WTC11 (cell line): ENCODE results near the gene COPZ1. TPM values are rescaled to one million over a fixed set of nuclear protein-coding genes. Genes with fewer than 3 reads are reported as not detected.

ENCODE experiments used
- ATAC-seq: fragments of 200-7000 bp; cut with Tn5 transposase; 2 replicates; pipeline ENCODE4 v1.10.0; 2021; ENCODE audit warnings: mild to moderate bottlenecking, moderate library complexity
- CTCF ChIA-PET: fragments of 300-600 bp; sonication (Branson Sonifier 250); formaldehyde crosslinking; loops from one replicate; lab custom pipeline; 2021; ENCODE audit warnings: antibody characterized with exemption; lab: Charles Lee
- POLR2A ChIA-PET: fragments of 350-600 bp; sonication (Branson Sonifier 250); formaldehyde crosslinking; loops from one replicate; lab custom pipeline; 2021; ENCODE audit warnings: antibody characterized with exemption; lab: Charles Lee
- DNase-seq: peaks from one replicate; pipeline ENCODE4 v3.0.0; 2021; ENCODE audit warnings: low spot score
- H3K27ac Mint-ChIP-seq: 2 replicates; pipeline ENCODE4 v1.8.0; 2021; ENCODE audit warnings: mixed read lengths
- H3K27me3 Mint-ChIP-seq: 2 replicates; pipeline ENCODE4 v1.8.0; 2021; ENCODE audit warnings: low read depth, mild to moderate bottlenecking, moderate library complexity, mixed read lengths
- H3K36me3 Mint-ChIP-seq: 2 replicates; pipeline ENCODE4 v1.8.0; 2021; ENCODE audit warnings: mixed read lengths
- H3K4me1 Mint-ChIP-seq: 2 replicates; pipeline ENCODE4 v1.8.0; 2022; ENCODE audit warnings: mixed read lengths
- H3K4me3 Mint-ChIP-seq: 2 replicates; pipeline ENCODE4 v1.8.0; 2021; ENCODE audit warnings: mild to moderate bottlenecking, moderate library complexity, mixed read lengths
- H3K9me3 Mint-ChIP-seq: 2 replicates; pipeline ENCODE4 v1.8.0; 2021; ENCODE audit warnings: mixed read lengths
- AFF4 ChIP-seq: sonication (generic); formaldehyde crosslinking; IDR thresholded peaks from 2 replicates; pipeline ENCODE4 v1.8.1; 2023; ENCODE audit warnings: mild to moderate bottlenecking, missing genetic modification reagents, borderline replicate concordance
- CREM ChIP-seq: sonication (generic); formaldehyde crosslinking; IDR thresholded peaks from 2 replicates; pipeline ENCODE4 v1.8.1; 2022; ENCODE audit warnings: mild to moderate bottlenecking, missing genetic modification reagents, moderate library complexity
- E2F5 ChIP-seq: sonication (generic); formaldehyde crosslinking; IDR thresholded peaks from 2 replicates; pipeline ENCODE4 v1.8.1; 2022; ENCODE audit warnings: mild to moderate bottlenecking, moderate library complexity, missing genetic modification reagents
- ETV6 ChIP-seq: sonication (generic); formaldehyde crosslinking; IDR thresholded peaks from 2 replicates; pipeline ENCODE4 v1.8.1; 2022; ENCODE audit warnings: mild to moderate bottlenecking, missing genetic modification reagents
- FOXP1 ChIP-seq: sonication (generic); formaldehyde crosslinking; IDR thresholded peaks from 2 replicates; pipeline ENCODE4 v1.8.0; 2022; ENCODE audit warnings: missing genetic modification reagents, mild to moderate bottlenecking, moderate library complexity, borderline replicate concordance
- MXD4 ChIP-seq: fragments of 250-450 bp; sonication (Bioruptor Pico); IDR thresholded peaks from 2 replicates; pipeline ENCODE4 v1.8.0; 2021; ENCODE audit warnings: mild to moderate bottlenecking, moderate library complexity, borderline replicate concordance
- NFATC4 ChIP-seq: fragments of 250-450 bp; sonication (Bioruptor Pico); IDR thresholded peaks from 2 replicates; pipeline ENCODE4 v1.9.0; 2021; ENCODE audit warnings: mild to moderate bottlenecking
- NR3C1 ChIP-seq: sonication (generic); formaldehyde crosslinking; conservative IDR thresholded peaks from 2 replicates; pipeline ENCODE4 v1.8.1; 2023; ENCODE audit warnings: low read depth, mild to moderate bottlenecking, missing genetic modification reagents
- SMAD3 ChIP-seq: sonication (generic); formaldehyde crosslinking; IDR thresholded peaks from 2 replicates; pipeline ENCODE4 v1.8.0; 2022; ENCODE audit warnings: missing genetic modification reagents, mild to moderate bottlenecking, borderline replicate concordance
- SOX15 ChIP-seq: fragments of 250-450 bp; sonication (Bioruptor Pico); IDR thresholded peaks from 2 replicates; pipeline ENCODE4 v1.9.0; 2021; ENCODE audit warnings: mild to moderate bottlenecking
- TCF7 ChIP-seq: sonication (generic); formaldehyde crosslinking; IDR thresholded peaks from 2 replicates; pipeline ENCODE4 v1.8.0; 2022; ENCODE audit warnings: mild to moderate bottlenecking, low read depth, missing genetic modification reagents, moderate library complexity
- TEAD4 ChIP-seq: sonication (generic); formaldehyde crosslinking; IDR thresholded peaks from 2 replicates; pipeline ENCODE4 v1.8.0; 2022; ENCODE audit warnings: mild to moderate bottlenecking, missing genetic modification reagents
- TP53 ChIP-seq: sonication (generic); formaldehyde crosslinking; IDR thresholded peaks from 2 replicates; pipeline ENCODE4 v1.8.1; 2023; ENCODE audit warnings: mild to moderate bottlenecking, missing genetic modification reagents
- ZNF121 ChIP-seq: sonication (generic); formaldehyde crosslinking; IDR thresholded peaks from 2 replicates; pipeline ENCODE4 v1.8.0; 2023; ENCODE audit warnings: missing genetic modification reagents
- ZNF396 ChIP-seq: fragments of 250-450 bp; sonication (Bioruptor Pico); IDR thresholded peaks from 2 replicates; pipeline ENCODE4 v1.8.0; 2021; ENCODE audit warnings: mild to moderate bottlenecking, moderate library complexity, borderline replicate concordance
- ZNF532 ChIP-seq: fragments of 250-450 bp; sonication (Bioruptor Pico); IDR thresholded peaks from 2 replicates; pipeline ENCODE4 v1.9.0; 2021; ENCODE audit warnings: mild to moderate bottlenecking, borderline replicate concordance
- total RNA-seq: library from RNA; stranded (reverse); gene quantifications from 3 replicates; pipeline ENCODE4 v1.2.3, GENCODE V29; 2021
- TF ChIP-seq, protein P1 (sequence below): sonication (generic); formaldehyde crosslinking; IDR thresholded peaks from 2 replicates; pipeline ENCODE4 v1.8.0; 2022; ENCODE audit warnings: mild to moderate bottlenecking, missing genetic modification reagents
- TF ChIP-seq, protein P2 (sequence below): fragments of 200-600 bp; IDR thresholded peaks from 2 replicates; pipeline ENCODE4 v1.8.0; 2022; ENCODE audit warnings: antibody characterized with exemption

COPZ1 gene
- total RNA-seq, 1 experiment from 2014 or later: 98.2 TPM

DNA sequence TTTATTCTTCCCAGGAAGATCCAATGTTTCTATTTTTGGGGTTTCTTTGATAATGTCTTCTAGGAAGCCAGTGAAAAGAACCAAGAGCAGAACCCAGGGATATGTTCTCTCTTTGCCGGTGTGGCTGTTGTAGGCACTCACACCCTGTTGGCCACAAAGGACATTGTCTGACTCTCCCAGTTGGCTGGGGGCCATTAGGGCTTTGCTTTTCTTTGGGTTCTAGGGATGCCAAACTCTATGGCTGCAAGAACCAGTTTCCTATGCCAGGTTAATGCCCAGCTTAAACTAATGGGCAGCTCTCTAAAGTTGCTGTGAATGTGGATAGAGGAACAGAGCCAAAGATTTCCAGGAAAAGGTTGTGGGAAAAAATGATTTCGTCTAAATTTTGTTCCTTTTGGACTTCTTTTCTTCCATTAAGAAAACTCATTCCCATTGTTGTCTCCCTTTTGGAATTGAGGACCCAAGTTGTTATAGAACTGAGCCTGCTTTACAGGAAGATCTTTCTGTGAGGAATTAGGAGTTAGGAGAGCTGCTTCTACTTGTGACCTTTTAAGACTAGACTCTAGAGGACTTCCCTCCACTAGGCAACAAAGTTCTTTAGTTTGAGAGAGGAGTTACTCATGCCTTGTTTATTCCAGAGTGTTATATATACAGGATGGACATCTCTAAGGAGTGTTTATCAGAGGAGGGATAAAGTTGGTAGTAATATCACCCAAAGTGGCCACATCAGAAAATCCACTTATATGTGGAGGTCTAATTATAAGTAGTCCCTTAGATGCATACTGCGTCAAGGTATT, 13.1 kb downstream of the COPZ1 start (continued):
- no peak for TF ChIP-seq ZNF532
- no peak for TF ChIP-seq ETV6 (CRISPR knock-in tag)
- TF ChIP-seq E2F5 (CRISPR knock-in tag): no peak
- no peak for TF ChIP-seq FOXP1 (CRISPR knock-in tag)
- TF ChIP-seq CREM (CRISPR knock-in tag): no peak
- no peak for TF ChIP-seq SMAD3 (CRISPR knock-in tag)
- TF ChIP-seq ZNF121 (CRISPR knock-in tag): no peak
- no peak for TF ChIP-seq TEAD4
- TF ChIP-seq SOX15 (CRISPR knock-in tag): no peak

DNA sequence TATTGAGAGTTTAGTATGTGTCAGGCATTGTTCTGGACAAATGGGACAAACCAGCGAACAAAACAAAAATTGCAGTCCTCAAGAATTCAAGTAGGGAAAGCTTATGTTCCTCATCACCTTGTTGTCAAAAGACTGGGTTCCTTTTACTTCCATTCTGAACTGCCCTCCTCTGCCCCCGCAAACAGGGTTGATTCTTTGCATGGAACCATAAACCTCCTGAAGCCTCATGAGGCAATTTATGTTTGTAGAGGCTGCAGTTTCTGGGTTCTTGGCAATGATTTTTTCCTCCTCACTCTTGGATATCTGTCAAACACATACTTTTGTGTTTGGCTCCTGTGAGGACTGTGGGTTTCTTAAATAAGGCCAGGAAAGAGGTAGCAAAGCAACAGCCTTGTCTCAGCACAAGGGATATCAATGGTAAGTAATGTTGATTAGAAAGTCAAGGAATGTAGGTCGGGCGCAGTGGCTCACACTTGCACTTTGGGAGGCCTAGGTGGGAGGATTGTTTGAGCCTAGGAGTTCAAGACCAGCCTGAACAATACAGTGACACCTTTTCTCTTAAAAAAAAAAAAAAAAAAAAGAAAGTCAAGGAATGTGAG, 13.9 kb downstream of the COPZ1 start:
- Mint-ChIP-seq H3K27ac (no peak overlapping the region), H3K9me3 (no peaks in the 10 kb centered on the region), H3K36me3 (peaks cover 35% of the 10 kb centered on the region)

GRCh38 chr12:54340846-54341245, 15.9 kb downstream of the COPZ1 start:
- ATAC-seq (no peak), DNase-seq (no peak)
- Mint-ChIP-seq H3K9me3 (no peaks in the 10 kb centered on the region), H3K4me1 (peaks cover 5% of the 10 kb centered on the region), H3K4me3 (no peak overlapping the region), H3K27me3 (no peaks in the 10 kb centered on the region), H3K27ac (no peak overlapping the region), H3K36me3 (peaks cover 46% of the 10 kb centered on the region)
- ChIA-PET POLR2A (no interaction called here), CTCF (interaction anchor here (0.8 to 1.5 kb wide), 4 partner anchors 16 to 89 kb away, joined by 3 to 4 read pairs (median 3); partner anchors contain the start of gene COPZ1)
- TF ChIP-seq, protein P1, sequence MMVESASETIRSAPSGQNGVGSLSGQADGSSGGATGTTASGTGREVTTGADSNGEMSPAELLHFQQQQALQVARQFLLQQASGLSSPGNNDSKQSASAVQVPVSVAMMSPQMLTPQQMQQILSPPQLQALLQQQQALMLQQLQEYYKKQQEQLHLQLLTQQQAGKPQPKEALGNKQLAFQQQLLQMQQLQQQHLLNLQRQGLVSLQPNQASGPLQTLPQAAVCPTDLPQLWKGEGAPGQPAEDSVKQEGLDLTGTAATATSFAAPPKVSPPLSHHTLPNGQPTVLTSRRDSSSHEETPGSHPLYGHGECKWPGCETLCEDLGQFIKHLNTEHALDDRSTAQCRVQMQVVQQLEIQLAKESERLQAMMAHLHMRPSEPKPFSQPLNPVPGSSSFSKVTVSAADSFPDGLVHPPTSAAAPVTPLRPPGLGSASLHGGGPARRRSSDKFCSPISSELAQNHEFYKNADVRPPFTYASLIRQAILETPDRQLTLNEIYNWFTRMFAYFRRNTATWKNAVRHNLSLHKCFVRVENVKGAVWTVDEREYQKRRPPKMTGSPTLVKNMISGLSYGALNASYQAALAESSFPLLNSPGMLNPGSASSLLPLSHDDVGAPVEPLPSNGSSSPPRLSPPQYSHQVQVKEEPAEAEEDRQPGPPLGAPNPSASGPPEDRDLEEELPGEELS (CRISPR knock-in tag): no peak
- no peak for TF ChIP-seq NFATC4 (CRISPR knock-in tag)
- no peak for TF ChIP-seq NR3C1 (CRISPR knock-in tag)
- no peak for TF ChIP-seq SOX15 (CRISPR knock-in tag)
- TF ChIP-seq TP53 (CRISPR knock-in tag): no peak
- no peak for TF ChIP-seq ETV6 (CRISPR knock-in tag)
- TF ChIP-seq ZNF396: no peak
- no peak for TF ChIP-seq AFF4 (CRISPR knock-in tag)

More for the DNA sequence above, 13.9 kb downstream of the COPZ1 start:
- Mint-ChIP-seq H3K4me1 (peaks cover 5% of the 10 kb centered on the region), H3K27me3 (no peaks in the 10 kb centered on the region), H3K4me3 (no peak overlapping the region)
- ChIA-PET CTCF (interaction anchor here (1.1 to 7.7 kb wide), 3 partner anchors 14 to 87 kb away, joined by 5 to 200 read pairs (median 13); partner anchors contain the start of gene COPZ1), POLR2A (no interaction called here)
- DNase-seq (no peak), ATAC-seq (no peak)
- no peak for TF ChIP-seq MXD4 (CRISPR knock-in tag)
- TF ChIP-seq TCF7 (CRISPR knock-in tag): no peak
- TF ChIP-seq, protein P2, sequence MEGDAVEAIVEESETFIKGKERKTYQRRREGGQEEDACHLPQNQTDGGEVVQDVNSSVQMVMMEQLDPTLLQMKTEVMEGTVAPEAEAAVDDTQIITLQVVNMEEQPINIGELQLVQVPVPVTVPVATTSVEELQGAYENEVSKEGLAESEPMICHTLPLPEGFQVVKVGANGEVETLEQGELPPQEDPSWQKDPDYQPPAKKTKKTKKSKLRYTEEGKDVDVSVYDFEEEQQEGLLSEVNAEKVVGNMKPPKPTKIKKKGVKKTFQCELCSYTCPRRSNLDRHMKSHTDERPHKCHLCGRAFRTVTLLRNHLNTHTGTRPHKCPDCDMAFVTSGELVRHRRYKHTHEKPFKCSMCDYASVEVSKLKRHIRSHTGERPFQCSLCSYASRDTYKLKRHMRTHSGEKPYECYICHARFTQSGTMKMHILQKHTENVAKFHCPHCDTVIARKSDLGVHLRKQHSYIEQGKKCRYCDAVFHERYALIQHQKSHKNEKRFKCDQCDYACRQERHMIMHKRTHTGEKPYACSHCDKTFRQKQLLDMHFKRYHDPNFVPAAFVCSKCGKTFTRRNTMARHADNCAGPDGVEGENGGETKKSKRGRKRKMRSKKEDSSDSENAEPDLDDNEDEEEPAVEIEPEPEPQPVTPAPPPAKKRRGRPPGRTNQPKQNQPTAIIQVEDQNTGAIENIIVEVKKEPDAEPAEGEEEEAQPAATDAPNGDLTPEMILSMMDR: no peak
- no peak for TF ChIP-seq NFATC4 (CRISPR knock-in tag)
